NCI-H526 (cell line): Measurements from ENCODE around the gene FTCDNL1.

ENCODE experiments used
- DNase-seq, 2 experiments: peaks; one replicate each; lab custom pipeline; 2025; lab: John Stamatoyannopoulos, UW

Gene FTCDNL1

GRCh38 chr2:199850718-199851500 lies at the start of gene FTCDNL1:
Gene FTCDNL1, minus strand, starts transcription at chr2:199851192. Its CDS starts 2,230 bp downstream, at chr2:199848962.
- DNase-seq: peak; percentile 54 to 84

GRCh38 chr2:199896617-199897016 lies 45.6 kb upstream of the FTCDNL1 start:
- no peak for DNase-seq

- no peak for DNase-seq
These were observed 44.4 kb upstream of the FTCDNL1 start for GRCh38 chr2:199895406-199895805.

GRCh38 chr2:199883474-199884212 lies 32.7 kb upstream of the FTCDNL1 start:
- DNase-seq: no peak

GRCh38 chr2:199882667-199883066 lies 31.7 kb upstream of the FTCDNL1 start:
- DNase-seq: no peak

- DNase-seq: no peak
These were observed 24.4 kb upstream of the FTCDNL1 start for GRCh38 chr2:199875400-199875799.

GRCh38 chr2:199874209-199874608 lies 23.2 kb upstream of the FTCDNL1 start:
- DNase-seq: no peak

- no peak for DNase-seq
These were observed 19.6 kb upstream of the FTCDNL1 start for GRCh38 chr2:199870581-199870980.

- DNase-seq: no peak
These were observed 18.7 kb upstream of the FTCDNL1 start for GRCh38 chr2:199869653-199870052.

GRCh38 chr2:199869227-199869541 lies 18.2 kb upstream of the FTCDNL1 start:
- no peak for DNase-seq

GRCh38 chr2:199868431-199869226 lies 17.6 kb upstream of the FTCDNL1 start:
- DNase-seq: no peak

- DNase-seq: no peak
These were observed 14.9 kb upstream of the FTCDNL1 start for GRCh38 chr2:199865905-199866304.

GRCh38 chr2:199862788-199863187 lies 11.8 kb upstream of the FTCDNL1 start:
- DNase-seq: no peak

- peak in 1 of 2 experiments; percentile 44 for DNase-seq
These were observed 10.3 kb upstream of the FTCDNL1 start for GRCh38 chr2:199861132-199861774.

GRCh38 chr2:199855812-199856211 lies 4.8 kb upstream of the FTCDNL1 start:
- peak; percentile 5 to 9 for DNase-seq

GRCh38 chr2:199851883-199852282 lies 891 bp upstream of the FTCDNL1 start:
- no peak for DNase-seq

- no peak for DNase-seq
These were observed 464 bp upstream of the FTCDNL1 start for GRCh38 chr2:199851501-199851810.

GRCh38 chr2:199850218-199850717 lies 724 bp downstream of the FTCDNL1 start:
- no peak for DNase-seq

- peak; percentile 39 to 72 for DNase-seq
These were observed 2.4 kb downstream of the FTCDNL1 start for GRCh38 chr2:199848389-199849130.

GRCh38 chr2:199847181-199847864 lies 3.7 kb downstream of the FTCDNL1 start:
- no peak for DNase-seq
